HG02981 (cell line): ENCODE results near the gene SYT6.

ENCODE experiments used
- ATAC-seq: cut with Tn5 transposase; IDR thresholded peaks from one replicate; pipeline ENCODE4 v1.9.1; 2021; ENCODE audit warnings: mild to moderate bottlenecking, moderate library complexity; ENCODE audit not compliant: unreplicated experiment

Gene SYT6

GRCh38 chr1:114153261-114154145 lies at the start of gene SYT6:
TSS of gene SYT6 (minus strand) at chr1:114153869. CDS start at chr1:114153772, 97 bp downstream.
- no peak for ATAC-seq

GRCh38 chr1:114201486-114201885 lies 47.8 kb upstream of the SYT6 start:
- ATAC-seq = no peak

GRCh38 chr1:114199017-114199594 lies 45.4 kb upstream of the SYT6 start:
- ATAC-seq = no peak

GRCh38 chr1:114196992-114197907 lies 43.6 kb upstream of the SYT6 start:
- no peak for ATAC-seq

- ATAC-seq = no peak
These were observed 42.1 kb upstream of the SYT6 start for GRCh38 chr1:114195819-114196218.

GRCh38 chr1:114192328-114192727 lies 38.7 kb upstream of the SYT6 start:
- no peak for ATAC-seq

GRCh38 chr1:114189398-114189797 lies 35.7 kb upstream of the SYT6 start:
- ATAC-seq = no peak

- ATAC-seq = no peak
These were observed 27.7 kb upstream of the SYT6 start for GRCh38 chr1:114181356-114181755.

GRCh38 chr1:114180742-114181141 lies 27.1 kb upstream of the SYT6 start:
- ATAC-seq = no peak

GRCh38 chr1:114178936-114179335 lies 25.3 kb upstream of the SYT6 start:
- ATAC-seq = no peak

- ATAC-seq = no peak
These were observed 23.6 kb upstream of the SYT6 start for GRCh38 chr1:114177282-114177681.

- ATAC-seq = no peak
These were observed 22.7 kb upstream of the SYT6 start for GRCh38 chr1:114176366-114176765.

GRCh38 chr1:114173680-114174079 lies 20.0 kb upstream of the SYT6 start:
- no peak for ATAC-seq

- no peak for ATAC-seq
These were observed 15.8 kb upstream of the SYT6 start for GRCh38 chr1:114169509-114169908.

GRCh38 chr1:114167226-114167625 lies 13.6 kb upstream of the SYT6 start:
- ATAC-seq = no peak

GRCh38 chr1:114164840-114165543 lies 11.3 kb upstream of the SYT6 start:
- ATAC-seq = no peak

- ATAC-seq = no peak
These were observed 6.3 kb upstream of the SYT6 start for GRCh38 chr1:114159941-114160340.

- no peak for ATAC-seq
These were observed 3.6 kb upstream of the SYT6 start for GRCh38 chr1:114157275-114157660.

- no peak for ATAC-seq
These were observed 3.0 kb upstream of the SYT6 start for GRCh38 chr1:114156538-114157274.

- no peak for ATAC-seq
These were observed 2.0 kb upstream of the SYT6 start for GRCh38 chr1:114155706-114156105.
